IPS-NIHi11 (cell line): ENCODE results near the gene CLIC6.
"Not testable (repeated sequence)": the region's sequence is repeated elsewhere in the genome, so short reads cannot be mapped to it uniquely, and the experiment has no call there.

Experiments
- DNase-seq: peaks from one replicate; pipeline ENCODE4 v3.0.0; 2012; ENCODE audit warnings: mixed read lengths, low spot score

CLIC6 gene

DNA sequence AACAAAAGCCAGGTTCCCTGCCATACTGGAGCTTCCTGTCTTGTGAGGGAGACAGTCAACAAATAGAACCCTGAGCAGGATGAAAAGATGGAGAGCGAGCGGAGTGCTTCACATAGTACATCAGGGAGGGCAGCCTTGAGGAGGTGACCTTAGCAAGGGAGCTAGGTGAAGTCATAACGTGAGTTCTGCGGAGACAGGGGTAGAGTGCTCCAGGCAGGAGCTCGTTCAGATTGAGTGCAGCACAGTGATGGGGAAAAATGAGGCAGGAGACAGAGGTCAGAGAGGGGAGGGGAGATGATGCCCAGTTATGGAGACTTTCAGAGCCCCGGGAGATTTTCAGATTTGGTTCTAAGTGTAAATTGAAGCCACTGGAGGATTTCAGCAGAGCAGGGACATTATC is 15.3 kb upstream of the CLIC6 start:
- DNase-seq, result no peak

DNA sequence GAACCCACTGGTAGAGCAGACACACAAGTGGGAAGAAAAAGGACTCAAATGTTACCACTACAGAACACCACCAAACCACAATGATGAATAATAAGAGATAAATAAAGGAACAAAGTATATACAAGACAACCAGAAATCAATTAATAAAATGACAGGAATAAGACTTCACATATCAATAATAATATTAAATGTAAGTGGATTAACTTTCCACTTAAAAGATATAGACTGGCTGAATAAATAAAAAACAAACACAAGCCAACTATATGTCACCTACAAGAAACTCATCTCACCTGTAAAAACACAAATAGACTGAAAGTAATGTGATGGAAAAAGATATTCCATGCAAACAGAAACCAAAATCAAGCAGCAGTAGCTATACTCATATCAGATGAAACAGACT is 6.9 kb upstream of the CLIC6 start:
- DNase-seq, result no peak

GRCh38 chr21:34667761-34668160 is 1.0 kb upstream of the CLIC6 start:
- DNase-seq, result no peak

DNA sequence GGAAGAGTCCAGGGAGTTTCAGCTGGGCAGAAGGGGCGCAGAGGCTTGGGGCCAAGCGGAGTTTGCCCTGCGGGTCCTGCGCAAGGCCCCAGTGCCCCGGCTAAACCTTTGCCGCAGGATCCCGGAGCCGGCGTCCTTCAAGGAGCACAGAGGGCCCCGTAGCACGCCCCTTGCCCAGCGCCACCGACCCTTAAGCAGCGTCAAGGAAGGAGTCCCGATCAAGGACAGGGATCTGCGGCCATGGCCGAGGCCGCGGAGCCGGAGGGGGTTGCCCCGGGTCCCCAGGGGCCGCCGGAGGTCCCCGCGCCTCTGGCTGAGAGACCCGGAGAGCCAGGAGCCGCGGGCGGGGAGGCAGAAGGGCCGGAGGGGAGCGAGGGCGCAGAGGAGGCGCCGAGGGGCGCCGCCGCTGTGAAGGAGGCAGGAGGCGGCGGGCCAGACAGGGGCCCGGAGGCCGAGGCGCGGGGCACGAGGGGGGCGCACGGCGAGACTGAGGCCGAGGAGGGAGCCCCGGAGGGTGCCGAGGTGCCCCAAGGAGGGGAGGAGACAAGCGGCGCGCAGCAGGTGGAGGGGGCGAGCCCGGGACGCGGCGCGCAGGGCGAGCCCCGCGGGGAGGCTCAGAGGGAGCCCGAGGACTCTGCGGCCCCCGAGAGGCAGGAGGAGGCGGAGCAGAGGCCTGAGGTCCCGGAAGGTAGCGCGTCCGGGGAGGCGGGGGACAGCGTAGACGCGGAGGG is 520 bp downstream of the CLIC6 start:
- peak; percentile 45 for DNase-seq

DNA sequence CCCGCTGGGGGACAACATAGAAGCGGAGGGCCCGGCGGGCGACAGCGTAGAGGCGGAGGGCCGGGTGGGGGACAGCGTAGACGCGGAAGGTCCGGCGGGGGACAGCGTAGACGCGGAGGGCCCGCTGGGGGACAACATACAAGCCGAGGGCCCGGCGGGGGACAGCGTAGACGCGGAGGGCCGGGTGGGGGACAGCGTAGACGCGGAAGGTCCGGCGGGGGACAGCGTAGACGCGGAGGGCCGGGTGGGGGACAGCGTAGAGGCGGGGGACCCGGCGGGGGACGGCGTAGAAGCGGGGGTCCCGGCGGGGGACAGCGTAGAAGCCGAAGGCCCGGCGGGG is 1.1 kb downstream of the CLIC6 start:
- not testable (repeated sequence) for DNase-seq

DNA sequence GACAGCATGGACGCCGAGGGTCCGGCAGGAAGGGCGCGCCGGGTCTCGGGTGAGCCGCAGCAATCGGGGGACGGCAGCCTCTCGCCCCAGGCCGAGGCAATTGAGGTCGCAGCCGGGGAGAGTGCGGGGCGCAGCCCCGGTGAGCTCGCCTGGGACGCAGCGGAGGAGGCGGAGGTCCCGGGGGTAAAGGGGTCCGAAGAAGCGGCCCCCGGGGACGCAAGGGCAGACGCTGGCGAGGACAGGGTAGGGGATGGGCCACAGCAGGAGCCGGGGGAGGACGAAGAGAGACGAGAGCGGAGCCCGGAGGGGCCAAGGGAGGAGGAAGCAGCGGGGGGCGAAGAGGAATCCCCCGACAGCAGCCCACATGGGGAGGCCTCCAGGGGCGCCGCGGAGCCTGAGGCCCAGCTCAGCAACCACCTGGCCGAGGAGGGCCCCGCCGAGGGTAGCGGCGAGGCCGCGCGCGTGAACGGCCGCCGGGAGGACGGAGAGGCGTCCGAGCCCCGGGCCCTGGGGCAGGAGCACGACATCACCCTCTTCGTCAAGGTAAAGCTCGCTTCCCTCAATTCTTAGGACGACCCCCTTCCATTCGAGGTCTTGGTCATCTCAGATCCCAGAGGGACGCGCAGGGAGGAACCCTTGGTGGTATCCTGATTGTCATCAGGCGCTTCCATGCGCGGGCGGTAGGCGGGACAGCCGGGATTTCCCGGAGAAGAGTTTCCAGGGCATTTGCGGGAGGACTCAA is 1.6 kb downstream of the CLIC6 start:
- DNase-seq, result peak; percentile 45

DNA sequence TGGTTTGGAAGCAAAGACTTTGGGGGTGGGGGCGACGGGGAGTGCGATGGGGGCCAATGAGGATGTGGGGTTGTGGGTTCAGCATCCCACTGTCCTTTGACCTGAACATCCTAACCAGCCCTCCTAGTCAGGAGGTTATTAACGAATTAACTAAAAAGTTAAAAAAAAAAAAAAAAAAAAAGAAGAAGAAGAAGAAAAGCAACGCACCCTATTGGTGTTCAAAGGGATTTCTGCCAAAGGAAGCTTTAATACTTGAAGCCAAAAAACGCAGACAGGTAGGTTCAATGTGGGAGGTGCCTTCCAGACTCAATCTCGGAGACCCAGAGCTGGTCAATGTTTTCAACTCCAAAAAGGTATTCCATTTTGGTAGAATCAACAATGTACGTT is 2.2 kb downstream of the CLIC6 start:
- no peak for DNase-seq

- DNase-seq, result no peak
These were observed 2.7 kb downstream of the CLIC6 start for GRCh38 chr21:34671462-34671861.

DNA sequence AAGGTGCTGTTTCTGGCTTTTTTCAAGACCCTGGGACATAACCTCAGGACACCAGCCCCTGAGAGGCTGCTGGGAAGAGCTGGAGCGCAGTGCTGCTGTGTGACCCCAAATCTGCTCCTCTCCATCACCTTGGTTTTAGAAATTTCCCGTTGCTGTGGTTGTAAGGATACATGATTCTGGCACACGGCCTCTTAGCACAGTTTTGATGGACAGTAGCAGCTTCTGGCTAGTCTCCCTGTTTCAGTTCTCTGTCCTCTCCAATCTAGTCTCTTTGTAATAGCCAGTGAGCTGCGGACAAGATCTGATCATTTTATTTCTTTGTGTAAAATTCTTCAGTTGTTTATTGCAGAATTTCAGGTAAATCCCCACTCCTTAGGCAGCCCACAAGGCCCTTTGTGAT is 3.1 kb downstream of the CLIC6 start:
- DNase-seq, result no peak

- DNase-seq, result no peak
These were observed 4.2 kb downstream of the CLIC6 start for GRCh38 chr21:34673006-34673405.

DNA sequence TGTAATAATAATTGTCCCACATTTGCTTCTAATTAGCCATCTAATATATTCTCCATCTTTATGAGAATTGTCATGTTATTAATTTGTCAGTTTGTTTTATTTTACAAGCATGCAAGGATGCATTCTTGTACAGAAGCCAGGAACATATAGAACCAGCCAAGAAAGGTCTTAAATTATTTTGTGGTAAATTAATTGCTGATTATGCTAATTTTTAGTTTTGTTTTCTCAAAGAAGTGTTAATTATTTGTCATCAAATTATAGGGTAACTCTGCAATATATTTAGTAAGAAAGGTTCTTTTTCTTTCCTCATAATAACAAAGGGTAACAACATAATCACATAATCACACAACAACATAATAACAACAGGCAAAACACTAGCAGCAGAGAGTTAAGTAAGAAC is 5.7 kb downstream of the CLIC6 start:
- DNase-seq, result no peak

DNA sequence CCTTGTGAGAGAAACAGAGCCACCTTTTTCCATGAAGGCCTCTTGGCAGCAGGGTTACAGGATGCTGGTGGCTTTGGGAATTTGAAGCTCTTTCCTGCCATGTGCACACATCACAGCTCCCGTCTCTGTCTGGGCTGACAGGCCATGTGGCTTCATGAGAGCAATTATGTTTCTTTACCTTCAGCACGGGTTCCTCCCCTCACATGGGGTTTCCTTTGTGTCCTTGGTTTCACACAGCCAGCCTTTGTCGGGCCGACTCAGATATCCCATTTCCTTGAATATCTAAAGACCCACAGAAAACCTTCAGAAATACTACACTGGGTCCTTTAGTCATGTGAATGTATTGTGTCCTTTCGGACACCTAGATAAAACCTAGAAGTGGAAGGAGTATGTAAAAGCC is 7.1 kb downstream of the CLIC6 start:
- DNase-seq, result no peak

DNA sequence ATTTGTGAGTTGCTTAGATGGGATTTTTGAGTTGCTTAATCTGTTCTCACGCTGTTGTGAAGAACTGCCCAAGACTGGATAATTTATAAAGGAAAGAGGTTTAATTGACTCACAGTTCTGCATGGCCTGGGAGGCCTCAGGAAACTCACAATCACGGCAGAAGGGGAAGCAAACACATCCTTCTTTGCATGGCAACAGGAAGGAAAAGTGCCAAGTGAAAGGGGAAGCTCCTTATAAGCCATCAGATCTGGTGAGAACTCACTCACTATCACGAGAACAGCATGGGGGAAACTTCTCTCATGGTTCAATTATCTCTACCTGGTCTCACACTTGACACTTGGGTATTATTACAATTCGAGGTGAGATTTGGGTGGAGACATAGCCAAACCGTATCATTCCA is 10.3 kb downstream of the CLIC6 start:
- no peak for DNase-seq

DNA sequence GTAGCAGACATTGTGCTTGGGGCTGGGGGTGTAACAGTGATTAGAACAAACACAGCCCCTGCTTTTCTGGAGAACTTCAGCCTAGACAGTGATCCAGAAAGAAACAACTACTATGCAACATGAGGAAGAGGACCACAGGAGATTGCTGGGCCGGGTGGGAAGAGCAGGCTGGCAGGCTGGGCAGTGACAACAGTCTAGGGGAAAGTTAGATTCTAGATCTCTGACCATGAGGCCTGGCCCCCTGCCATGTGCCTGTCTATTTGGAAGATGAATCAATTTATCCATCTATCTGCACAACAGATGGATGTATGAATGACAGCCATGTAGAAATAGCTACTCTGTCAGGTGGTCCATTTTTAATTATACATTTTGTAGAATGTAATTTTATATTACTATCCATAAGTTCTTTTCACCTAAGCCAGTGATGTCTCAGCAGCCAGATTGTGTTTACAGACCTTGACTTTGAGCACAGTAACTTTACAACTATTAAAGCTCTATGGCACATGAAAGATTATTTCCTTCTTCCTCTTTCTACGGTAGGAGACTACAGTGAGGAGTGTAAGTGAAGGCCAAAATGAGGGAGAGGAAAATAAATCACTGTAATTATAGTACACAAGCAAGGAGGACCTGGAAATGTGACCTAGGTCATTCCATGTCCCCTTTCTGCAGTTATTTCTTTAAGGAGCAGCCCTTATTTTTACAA is 15.5 kb downstream of the CLIC6 start:
- DNase-seq, result no peak

DNA sequence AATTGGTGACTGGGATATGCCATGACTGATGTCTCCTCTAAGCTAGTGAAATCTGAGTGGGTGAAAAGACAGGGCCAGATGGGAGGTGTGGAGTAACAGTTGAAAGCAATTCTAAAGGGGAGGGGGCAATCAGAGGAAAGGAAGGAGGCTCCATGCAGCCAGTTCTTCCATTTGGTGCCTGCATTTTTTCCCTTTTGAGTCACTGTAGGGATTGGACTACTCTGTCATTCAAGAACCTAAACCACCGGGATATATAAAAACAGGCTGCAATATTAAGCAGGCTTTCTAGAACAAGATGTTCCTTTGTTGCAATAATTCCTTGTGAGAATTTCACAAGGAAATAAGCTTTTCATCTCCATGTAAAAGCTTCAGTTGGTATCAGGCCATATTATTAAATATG is 18.3 kb downstream of the CLIC6 start:
- no peak for DNase-seq

DNA sequence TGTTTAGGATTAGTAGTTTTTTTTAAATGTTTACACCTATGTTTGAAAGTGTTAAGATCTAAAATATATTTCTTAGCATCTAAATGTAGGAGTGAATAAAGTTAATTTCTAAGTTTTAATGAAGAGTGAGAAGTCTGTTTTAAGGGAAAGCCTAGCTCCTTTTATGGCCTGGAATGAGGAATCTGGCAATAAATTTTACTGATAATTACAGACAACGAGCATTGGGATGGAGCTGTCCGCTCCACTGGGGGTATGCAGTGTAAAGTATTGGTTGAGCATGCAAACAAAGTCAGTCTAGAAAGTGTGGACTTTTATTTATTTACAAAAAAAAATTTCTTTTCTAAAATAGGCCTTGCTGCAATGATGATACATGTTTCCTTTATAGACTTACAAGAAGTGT is 19.0 kb downstream of the CLIC6 start:
- DNase-seq, result no peak

GRCh38 chr21:34688145-34688544 is 19.4 kb downstream of the CLIC6 start:
- DNase-seq, result peak; percentile 51

DNA sequence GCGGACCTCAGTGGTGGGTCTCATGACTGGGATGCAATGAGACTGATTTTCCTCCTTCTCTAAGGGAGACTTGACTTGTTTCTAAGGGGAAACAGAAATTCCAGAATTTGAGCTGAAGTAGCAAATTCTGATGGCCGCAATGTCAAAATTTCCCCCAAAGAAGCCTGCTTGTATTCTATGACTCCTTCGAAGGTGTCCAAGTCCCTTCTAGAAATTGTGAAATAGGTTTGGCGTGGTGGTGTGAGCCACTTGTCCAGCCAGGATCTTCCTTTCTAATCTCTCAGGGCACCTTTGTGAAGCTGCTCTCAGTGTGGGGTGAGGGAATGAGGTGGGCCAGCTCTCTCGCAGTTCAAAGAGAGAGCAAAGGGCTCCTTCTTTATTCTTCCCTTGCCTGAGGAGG is 19.9 kb downstream of the CLIC6 start:
- DNase-seq, result no peak

DNA sequence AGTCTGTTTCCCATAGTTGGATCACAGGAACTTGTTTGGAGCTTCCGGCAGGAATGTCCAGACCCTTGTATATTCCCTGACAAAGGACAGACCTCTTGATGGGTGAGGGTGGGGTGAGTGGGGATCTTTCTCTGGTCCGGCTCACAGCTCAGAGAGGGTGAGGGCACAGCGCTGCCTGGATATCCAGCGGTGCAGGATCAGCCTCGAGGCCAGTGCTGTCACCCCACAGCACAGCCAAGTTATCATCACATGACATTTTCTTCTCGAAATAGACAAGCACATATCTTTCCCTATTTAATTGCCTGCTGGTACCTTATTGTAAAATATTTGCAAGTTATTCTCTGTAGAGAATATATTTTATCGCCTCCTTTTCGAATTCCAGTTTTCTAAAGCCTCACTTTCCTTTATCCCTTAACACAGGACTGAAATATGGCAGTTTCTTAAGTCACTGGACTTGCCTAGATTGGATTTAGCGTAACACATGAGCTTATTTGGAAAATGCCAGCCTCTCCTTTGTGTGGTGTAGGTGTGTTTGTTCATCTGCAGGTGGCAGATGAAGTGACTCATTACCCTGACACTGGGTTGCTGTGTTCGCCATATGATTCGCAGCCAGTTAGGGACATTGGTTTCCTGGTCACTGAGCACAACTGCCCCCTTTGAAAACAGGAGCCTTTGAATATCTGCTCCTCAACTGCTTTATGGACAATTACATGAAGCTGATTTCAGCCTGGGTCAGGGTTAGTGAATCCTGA is 21.4 kb downstream of the CLIC6 start:
- no peak for DNase-seq

GRCh38 chr21:34690793-34691175 is 22.0 kb downstream of the CLIC6 start:
- DNase-seq, result no peak

GRCh38 chr21:34691390-34692032 is 22.7 kb downstream of the CLIC6 start:
- no peak for DNase-seq

DNA sequence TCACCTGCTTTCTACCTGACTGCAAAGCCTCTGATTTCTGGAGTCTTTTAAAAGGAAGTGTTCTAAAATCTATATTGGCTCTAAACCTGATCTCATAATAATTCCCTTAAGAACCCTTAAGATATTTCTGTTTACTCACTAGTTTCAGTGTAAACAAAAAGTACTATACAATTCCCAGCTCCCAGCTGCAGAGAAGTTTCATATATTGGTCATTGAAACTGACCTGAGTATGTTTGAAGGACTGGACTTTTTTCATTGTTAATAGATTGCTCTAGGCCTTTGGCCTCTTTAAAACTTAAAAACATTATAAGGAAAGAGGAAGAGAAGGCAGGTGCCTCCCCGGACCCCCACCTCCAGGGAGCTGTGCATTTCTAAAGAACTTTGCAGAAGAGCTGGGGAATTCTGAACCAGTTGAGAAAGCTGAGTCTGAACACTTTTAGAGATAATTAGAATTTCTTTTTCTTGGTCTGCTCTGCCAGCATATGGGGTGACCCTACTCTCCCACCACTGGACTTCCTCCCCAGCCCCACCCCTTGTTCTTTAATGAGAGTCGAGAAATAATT is 23.7 kb downstream of the CLIC6 start:
- DNase-seq, result no peak
